Endodermal cell (in vitro differentiated cells): ENCODE results near the gene COG7. TPM values are rescaled to one million over a fixed set of nuclear protein-coding genes. Genes with fewer than 3 reads are reported as not detected.

Experiments used
- DNase-seq: peaks from one replicate; pipeline ENCODE4 v3.0.0-alpha.2; 2017
- H3K27ac ChIP-seq: 2 replicates; pipeline ENCODE4 v1.5.1; 2013; ENCODE audit warnings: mild to moderate bottlenecking, low read depth, low read length, moderate library complexity
- H3K27me3 ChIP-seq: 2 replicates; pipeline ENCODE4 v1.6.1; 2013; ENCODE audit warnings: mild to moderate bottlenecking, low read length, moderate library complexity; ENCODE audit not compliant: insufficient read depth, control insufficient read depth, poor library complexity, severe bottlenecking
- H3K36me3 ChIP-seq: 2 replicates; pipeline ENCODE4 v1.7.0; 2013; ENCODE audit warnings: mild to moderate bottlenecking, low read length, moderate library complexity; ENCODE audit not compliant: control insufficient read depth, insufficient read depth
- H3K4me1 ChIP-seq: one replicate; pipeline ENCODE4 v1.7.0; 2013; ENCODE audit warnings: low read length; ENCODE audit not compliant: control insufficient read depth, insufficient read depth
- H3K4me3 ChIP-seq: 2 replicates; pipeline ENCODE4 v1.5.1; 2013; ENCODE audit warnings: mild to moderate bottlenecking, low read length, moderate library complexity
- H3K9ac ChIP-seq: 2 replicates; pipeline ENCODE4 v1.6.1; 2013; ENCODE audit warnings: mild to moderate bottlenecking, low read length, moderate library complexity; ENCODE audit not compliant: poor library complexity, severe bottlenecking; ENCODE audit errors: extremely low read depth
- H3K9me3 ChIP-seq: 2 replicates; pipeline ENCODE4 v1.6.1; 2013; ENCODE audit warnings: mild to moderate bottlenecking, low read length, moderate library complexity; ENCODE audit not compliant: control insufficient read depth
- H3K27ac Mint-ChIP-seq: 2 replicates; pipeline ENCODE4 v1.8.0; 2020; ENCODE audit warnings: mixed read lengths
- H3K27me3 Mint-ChIP-seq: 2 replicates; pipeline ENCODE4 v1.8.0; 2021; ENCODE audit warnings: mild to moderate bottlenecking, mixed read lengths; ENCODE audit not compliant: insufficient read depth
- H3K36me3 Mint-ChIP-seq: 2 replicates; pipeline ENCODE4 v1.8.0; 2020; ENCODE audit warnings: low read depth, mixed read lengths
- H3K4me1 Mint-ChIP-seq: 2 replicates; pipeline ENCODE4 v1.8.0; 2020; ENCODE audit warnings: mixed read lengths
- H3K4me3 Mint-ChIP-seq: 2 replicates; pipeline ENCODE4 v1.8.0; 2020; ENCODE audit warnings: mild to moderate bottlenecking, moderate library complexity, mixed read lengths
- H3K9me3 Mint-ChIP-seq: 2 replicates; pipeline ENCODE4 v1.8.0; 2020; ENCODE audit warnings: mild to moderate bottlenecking, mixed read lengths
- CTCF ChIP-seq: fragments of 200-600 bp; sonication (generic); conservative IDR thresholded peaks from 2 replicates; pipeline ENCODE4 v1.5.0; 2021; ENCODE audit warnings: antibody characterized with exemption, mild to moderate bottlenecking
- WGBS, 2 experiments: methylation state at CpG; one replicate each; pipeline versions ENCODE4 v1.1.5 to v1.1.7; 2013; ENCODE audit warnings: missing lambda C conversion rate in 2 of 2, mixed read lengths in 1 of 2; ENCODE audit not compliant: insufficient coverage in 1 of 2, insufficient read length in 1 of 2; 5-methylcytosine and 5-hydroxymethylcytosine counted together
- total RNA-seq, 2 donors: library from RNA; stranded (reverse); fragmentation: NEBNext Ultra II Directional in 1 of 2; extraction: Animal tissue kit (Norgen Biotek cat#: 25700) in 1 of 2; gene quantifications; 2 replicates in 1 of 2; 3 replicates in 1 of 2; pipeline ENCODE4 v1.2.1, GENCODE V29; 2021

Gene COG7
- total RNA-seq, 2 donors from 2014 or later = 19.9 to 31.3 TPM

GRCh38 chr16:23371368-23371767 lies 81.6 kb downstream of the COG7 start:
- Histone ChIP-seq H3K4me3 (no peak overlapping the region), H3K9ac (no peak overlapping the region), H3K4me1 (no peaks in the 10 kb centered on the region), H3K9me3 (no peaks in the 10 kb centered on the region), H3K36me3 (no peaks in the 10 kb centered on the region), H3K27me3 (no peaks in the 10 kb centered on the region), H3K27ac (no peak overlapping the region)
- WGBS, 2 experiments = 84 to 100% methylated on average over 7 to 9 of the region's 9 CpGs
- Mint-ChIP-seq H3K27me3 (no peaks in the 10 kb centered on the region), H3K9me3 (no peaks in the 10 kb centered on the region), H3K27ac (no peak overlapping the region), H3K4me3 (no peak overlapping the region), H3K4me1 (no peaks in the 10 kb centered on the region), H3K36me3 (no peaks in the 10 kb centered on the region)
- no peak for DNase-seq
- TF ChIP-seq CTCF = peak; percentile 63

GRCh38 chr16:23369416-23369815 lies 83.6 kb downstream of the COG7 start:
- no peak overlapping the region for H3K27ac Mint-ChIP-seq
- H3K9ac ChIP-seq = no peak overlapping the region
- H3K4me1 Mint-ChIP-seq = peaks cover 4% of the 10 kb centered on the region
- H3K36me3 Mint-ChIP-seq = no peaks in the 10 kb centered on the region
- no peaks in the 10 kb centered on the region for H3K27me3 Mint-ChIP-seq
- DNase-seq = no peak
- H3K4me3 ChIP-seq = no peak overlapping the region
- H3K4me1 ChIP-seq = no peaks in the 10 kb centered on the region
- no peaks in the 10 kb centered on the region for H3K9me3 Mint-ChIP-seq
- no peak overlapping the region for H3K27ac ChIP-seq
- WGBS, 2 experiments = 75 to 89% methylated on average over 4 to 7 of the region's 7 CpGs
- no peaks in the 10 kb centered on the region for H3K36me3 ChIP-seq
- H3K4me3 Mint-ChIP-seq = no peak overlapping the region
- TF ChIP-seq CTCF = no peak
- no peaks in the 10 kb centered on the region for H3K9me3 ChIP-seq
- no peaks in the 10 kb centered on the region for H3K27me3 ChIP-seq

- no peaks in the 10 kb centered on the region for H3K27me3 Mint-ChIP-seq
- no peaks in the 10 kb centered on the region for H3K36me3 Mint-ChIP-seq
- H3K27me3 ChIP-seq = no peaks in the 10 kb centered on the region
- H3K4me3 ChIP-seq = no peak overlapping the region
- H3K9ac ChIP-seq = no peak overlapping the region
- H3K4me1 ChIP-seq = no peaks in the 10 kb centered on the region
- no peak overlapping the region for H3K27ac Mint-ChIP-seq
- H3K27ac ChIP-seq = no peak overlapping the region
- H3K36me3 ChIP-seq = no peaks in the 10 kb centered on the region
- H3K9me3 ChIP-seq = no peaks in the 10 kb centered on the region
- no peak for DNase-seq
- WGBS, 2 experiments = 84 to 95% methylated on average over 5 of the region's 5 CpGs
- peaks cover 4% of the 10 kb centered on the region for H3K4me1 Mint-ChIP-seq
- no peak overlapping the region for H3K4me3 Mint-ChIP-seq
- no peaks in the 10 kb centered on the region for H3K9me3 Mint-ChIP-seq
- TF ChIP-seq CTCF = no peak
Measured at GRCh38 chr16:23368469-23368868, 84.5 kb downstream of the COG7 start.
